SKM-1 treated with dmso at 0.1 percent for 144 hours (cell line): ENCODE data around the gene ACE2.

Experiments used
- DNase-seq: peaks from one replicate; lab custom pipeline; 2025; ENCODE audit not compliant: unreplicated experiment; lab: John Stamatoyannopoulos, UW

Gene ACE2

GRCh38 chrX:15579778-15580747 is 20.7 kb downstream of the ACE2 start:
- no peak for DNase-seq

- DNase-seq: no peak
Measured at GRCh38 chrX:15576019-15576418, 24.7 kb downstream of the ACE2 start.

DNA sequence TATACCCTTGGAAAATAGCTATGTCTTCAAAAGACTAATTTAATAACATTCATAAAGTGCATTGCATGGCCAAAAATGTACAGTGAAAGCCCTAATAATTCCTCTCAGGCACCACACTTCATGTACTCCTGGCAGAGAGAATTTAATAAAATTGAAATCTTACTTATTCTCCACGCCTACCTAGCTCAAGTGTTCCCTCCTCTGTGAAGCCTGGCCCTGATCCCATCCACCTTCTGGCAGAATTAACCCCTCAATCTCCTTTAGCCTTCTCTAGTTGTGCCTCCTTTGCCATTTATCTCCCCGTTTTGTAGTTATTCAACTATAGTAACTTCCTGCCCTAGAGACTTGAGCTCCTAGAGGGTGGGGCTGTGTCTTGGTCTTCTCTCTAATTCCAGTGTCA is 26.7 kb downstream of the ACE2 start:
- DNase-seq: no peak

GRCh38 chrX:15570145-15570544 is 30.6 kb downstream of the ACE2 start:
- no peak for DNase-seq

- DNase-seq: no peak
Measured at GRCh38 chrX:15567886-15568616, 32.7 kb downstream of the ACE2 start.

GRCh38 chrX:15567267-15567666 is 33.5 kb downstream of the ACE2 start:
- no peak for DNase-seq

DNA sequence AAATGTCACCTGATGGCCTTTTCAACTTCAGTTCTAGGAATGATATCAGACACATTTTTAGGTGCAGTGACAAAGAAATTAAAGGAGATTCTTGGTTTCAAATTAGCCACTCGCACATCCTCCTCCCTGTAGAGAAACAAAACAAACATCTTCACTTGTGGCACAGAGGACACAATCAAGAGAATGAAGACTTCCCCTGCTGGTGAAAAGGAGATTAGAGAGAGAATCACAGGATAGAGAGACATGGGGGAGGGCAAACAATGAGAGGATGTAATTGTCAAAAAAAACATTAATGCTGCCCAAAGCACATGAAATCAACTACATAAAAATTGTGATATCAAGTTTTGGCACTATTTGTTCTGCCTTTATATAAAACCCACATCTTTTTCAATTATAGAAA is 34.5 kb downstream of the ACE2 start:
- DNase-seq: no peak

GRCh38 chrX:15564981-15565579 is 35.7 kb downstream of the ACE2 start:
- peak; percentile 42 for DNase-seq

GRCh38 chrX:15563056-15563455 is 37.7 kb downstream of the ACE2 start:
- no peak for DNase-seq

DNA sequence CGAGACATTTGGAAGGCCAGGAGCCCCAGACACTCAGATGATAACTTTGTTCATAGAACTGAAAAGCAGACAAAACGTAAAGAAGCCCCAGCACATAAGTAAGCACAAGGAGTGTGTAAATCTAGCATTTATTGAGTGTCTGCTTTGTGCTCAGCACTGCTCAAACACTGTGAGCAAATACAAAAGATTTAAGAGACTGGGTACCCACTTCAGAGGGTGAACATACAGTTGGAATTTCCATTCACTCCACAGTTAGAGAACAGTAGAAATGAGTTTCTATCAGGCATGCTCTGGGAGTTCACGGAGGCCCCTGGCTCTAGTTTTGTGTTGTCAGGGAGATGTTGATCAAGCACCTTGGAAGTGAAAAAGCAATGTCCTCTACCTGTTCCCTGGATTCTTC is 39.8 kb downstream of the ACE2 start:
- no peak for DNase-seq

DNA sequence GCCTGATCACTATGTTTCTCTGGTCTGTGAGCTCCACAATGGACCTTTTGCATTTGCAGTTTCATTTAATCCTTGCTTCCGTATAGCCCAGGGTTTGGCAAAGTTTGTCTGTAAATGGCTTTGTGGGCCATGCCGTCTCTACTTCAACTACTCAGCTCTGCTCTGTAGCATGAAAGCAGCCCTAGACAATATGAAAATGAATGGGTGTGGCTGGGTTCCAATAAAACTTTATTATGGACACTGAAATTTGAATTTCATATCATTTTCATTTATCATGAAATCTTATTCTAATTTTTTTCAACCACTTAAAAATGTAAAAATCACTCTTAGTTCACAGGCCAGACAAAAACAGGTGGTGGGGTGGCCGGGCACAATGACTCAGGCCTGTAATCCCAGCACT is 41.5 kb downstream of the ACE2 start:
- no peak for DNase-seq

- DNase-seq: no peak
Measured at GRCh38 chrX:15549189-15550012, 51.4 kb downstream of the ACE2 start.

DNA sequence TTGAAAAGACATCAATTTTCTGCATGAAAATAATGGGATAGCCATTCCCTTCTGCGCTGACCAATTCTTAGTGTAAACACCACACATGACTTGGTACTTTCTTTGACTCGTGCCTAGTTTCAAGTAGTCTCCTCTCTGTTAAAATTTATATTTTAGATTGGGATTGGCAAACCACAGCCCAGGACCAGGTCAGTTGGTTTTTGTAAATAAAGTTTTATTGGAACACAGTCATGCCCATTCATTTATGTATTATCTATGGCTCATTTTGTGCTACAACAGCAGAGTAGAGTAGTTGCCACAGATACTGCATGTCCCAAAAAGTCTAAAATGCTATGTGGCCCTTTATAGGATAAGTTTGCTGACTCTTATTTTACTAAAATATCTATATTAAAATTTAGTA is 53.4 kb downstream of the ACE2 start:
- DNase-seq: no peak

DNA sequence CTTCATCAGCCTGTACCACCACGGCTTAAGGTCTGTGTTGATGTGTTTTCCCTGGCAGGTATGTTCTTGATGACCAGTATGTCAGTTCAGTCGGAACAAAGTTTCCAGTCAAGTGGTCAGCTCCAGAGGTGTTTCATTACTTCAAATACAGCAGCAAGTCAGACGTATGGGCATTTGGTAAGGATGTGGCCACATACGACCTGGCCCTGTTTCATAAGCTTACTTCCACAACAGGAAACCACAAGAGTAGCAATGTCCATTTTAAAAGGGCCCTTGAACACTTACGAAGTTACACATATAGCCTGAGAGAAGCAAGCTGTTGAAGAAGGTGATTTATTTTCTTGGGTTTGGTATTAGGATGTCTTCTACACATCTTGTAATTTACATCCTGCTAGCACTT is 54.0 kb downstream of the ACE2 start:
- peak; percentile 64 for DNase-seq

DNA sequence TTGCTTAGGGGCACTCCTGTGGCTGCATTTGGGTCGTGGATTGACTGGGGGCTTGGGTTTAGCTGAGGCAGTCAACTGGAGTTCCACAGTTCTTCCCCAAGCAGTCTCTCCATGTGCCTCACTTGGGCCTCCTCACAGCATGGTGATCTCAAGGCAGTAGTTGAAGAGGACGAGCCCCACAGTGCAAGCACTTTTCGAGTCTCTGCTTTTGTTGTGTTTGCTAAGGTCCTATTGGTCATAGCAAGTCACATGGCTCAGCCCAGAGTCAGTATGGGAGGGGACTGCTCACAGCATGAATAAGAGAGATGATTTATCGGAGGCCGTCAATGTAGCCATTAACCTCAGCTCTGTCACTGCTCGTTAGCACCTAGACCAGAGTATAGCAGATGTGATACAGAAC is 70.4 kb downstream of the ACE2 start:
- DNase-seq: no peak

DNA sequence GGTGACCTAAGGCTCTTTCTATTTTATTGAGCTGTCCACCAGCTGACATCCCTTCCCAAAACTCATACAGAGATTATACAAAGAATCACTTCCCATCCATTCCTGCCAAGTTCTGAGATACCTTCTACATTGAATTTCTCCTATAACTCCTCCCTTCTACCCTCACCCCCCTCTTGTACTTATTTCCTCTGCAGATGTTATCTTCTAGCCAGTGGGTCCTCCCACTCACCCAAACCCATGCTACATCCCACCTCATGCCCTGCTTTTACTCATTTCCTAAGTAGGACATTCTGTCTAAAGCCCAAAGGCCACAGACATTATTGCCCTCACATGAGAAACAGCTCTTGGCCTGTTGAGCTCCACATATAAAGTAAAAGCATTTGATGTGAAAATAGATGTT is 71.6 kb downstream of the ACE2 start:
- DNase-seq: no peak

DNA sequence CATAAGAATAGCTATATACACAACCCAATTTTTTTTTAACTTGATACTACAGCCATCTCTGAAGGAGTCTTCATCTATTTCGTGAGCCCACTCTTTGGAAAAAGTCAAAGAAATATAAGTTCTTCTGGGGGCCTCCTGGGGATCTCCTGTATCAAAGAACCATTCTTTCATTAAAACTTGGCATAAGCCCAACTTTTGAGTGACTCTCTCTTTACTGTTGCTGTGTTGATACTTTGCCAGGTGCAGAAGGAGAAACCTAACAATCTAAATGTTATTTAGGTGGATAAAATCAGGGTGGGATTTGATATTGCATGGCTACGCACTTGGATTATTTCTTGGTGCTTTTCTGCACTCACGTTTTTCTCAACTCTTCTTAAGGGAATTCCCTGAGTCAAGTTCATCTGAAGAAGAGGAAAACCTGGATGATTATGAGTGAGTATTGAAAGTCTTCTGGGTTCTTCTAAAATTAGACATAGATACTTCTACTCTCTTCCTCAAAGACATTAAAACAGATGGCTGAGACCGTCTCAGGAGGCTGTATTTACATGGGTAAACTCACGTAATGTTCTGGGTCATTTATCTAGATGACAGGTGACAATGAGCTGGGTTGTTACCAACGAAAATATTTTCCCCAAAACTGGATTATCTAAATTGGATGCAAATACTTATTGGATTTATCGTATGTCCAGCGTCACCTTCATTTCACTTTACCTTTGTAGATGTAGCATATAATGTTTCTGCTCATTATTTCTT is 74.9 kb downstream of the ACE2 start:
- DNase-seq: no peak

DNA sequence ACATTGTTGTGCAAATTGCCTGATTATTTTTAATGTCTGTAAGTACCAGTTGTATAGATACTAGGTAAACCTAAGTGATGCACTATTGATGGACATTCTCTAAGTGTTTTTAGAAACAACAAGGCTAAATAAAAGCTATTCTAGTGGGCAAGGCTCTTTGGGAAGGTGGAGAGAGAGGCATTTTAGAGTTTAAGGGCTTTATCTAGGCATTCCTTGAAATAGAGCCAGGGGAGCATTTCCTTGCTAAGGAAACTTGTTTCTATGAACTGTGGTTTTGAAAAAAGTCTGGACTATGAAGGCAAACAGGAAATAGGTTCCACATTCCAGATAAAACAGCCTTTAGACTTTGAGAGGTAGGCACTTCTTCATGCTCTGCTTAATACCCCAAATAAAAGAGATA is 76.3 kb downstream of the ACE2 start:
- no peak for DNase-seq

DNA sequence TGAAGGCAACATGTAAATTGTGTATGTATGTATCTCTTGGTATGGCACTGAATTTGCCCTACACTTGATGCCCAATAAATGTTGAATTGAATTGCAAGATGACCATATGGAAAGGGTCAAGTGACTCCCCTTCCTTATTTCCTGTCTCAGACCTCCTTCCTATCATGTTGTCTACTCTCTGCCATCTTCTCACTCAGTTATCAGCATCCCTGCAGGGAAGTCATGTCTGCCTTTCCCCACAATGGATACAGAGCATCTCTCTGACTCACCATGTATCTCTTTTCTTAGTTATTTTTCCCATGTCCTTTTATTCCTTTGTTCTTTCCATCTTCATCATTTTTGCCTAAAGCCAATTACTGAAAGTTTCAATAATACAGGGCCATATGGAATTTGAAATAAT is 77.7 kb downstream of the ACE2 start:
- DNase-seq: no peak

- DNase-seq: no peak
Measured at GRCh38 chrX:15522464-15522863, 78.3 kb downstream of the ACE2 start.
